ENCODE results near the gene ITGB2.
"Not testable (repeated sequence)": the region's sequence is repeated elsewhere in the genome, so short reads cannot be mapped to it uniquely, and the experiment has no call there.

The ITGB2 gene

DNA sequence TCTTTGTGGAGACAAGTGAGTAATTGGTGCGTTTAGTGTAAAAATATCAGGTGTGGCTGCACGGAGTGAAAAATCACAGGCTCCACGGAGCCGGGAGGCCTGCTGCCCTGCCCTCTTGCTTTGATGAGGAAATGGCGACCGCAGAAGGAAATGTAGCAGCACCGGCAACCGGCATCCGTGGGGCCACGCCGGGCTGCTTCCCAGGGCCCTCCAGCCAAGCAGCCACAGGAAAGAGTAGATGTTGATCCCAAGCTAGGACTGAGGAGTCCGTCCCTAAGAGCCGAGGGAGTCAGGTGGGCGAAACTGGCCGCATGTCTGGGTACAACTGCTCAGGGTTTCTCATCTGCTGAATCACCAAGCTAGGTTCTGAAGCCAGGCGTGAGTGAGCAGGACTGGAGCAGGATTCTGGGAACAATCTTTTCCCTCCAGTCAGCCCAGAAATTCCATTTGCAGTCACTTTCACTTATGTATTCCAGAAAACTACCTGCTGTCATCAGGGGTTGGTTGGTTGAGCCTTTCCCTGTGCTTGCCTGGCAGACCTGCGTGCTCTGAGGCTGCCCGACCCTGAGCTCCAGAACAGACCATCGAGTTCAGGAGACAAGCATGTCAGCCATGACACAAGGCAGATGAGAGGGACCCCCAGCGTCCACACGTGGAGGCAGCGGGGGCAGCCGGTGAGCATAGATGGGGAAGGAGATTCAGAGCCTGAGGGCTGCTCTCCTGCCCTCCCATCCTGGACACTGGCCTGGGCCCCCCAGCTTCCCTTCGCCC lies 5.8 kb upstream of the ITGB2 start:
- DNase-seq (ENCODE audit: low spot score): no peak

DNA sequence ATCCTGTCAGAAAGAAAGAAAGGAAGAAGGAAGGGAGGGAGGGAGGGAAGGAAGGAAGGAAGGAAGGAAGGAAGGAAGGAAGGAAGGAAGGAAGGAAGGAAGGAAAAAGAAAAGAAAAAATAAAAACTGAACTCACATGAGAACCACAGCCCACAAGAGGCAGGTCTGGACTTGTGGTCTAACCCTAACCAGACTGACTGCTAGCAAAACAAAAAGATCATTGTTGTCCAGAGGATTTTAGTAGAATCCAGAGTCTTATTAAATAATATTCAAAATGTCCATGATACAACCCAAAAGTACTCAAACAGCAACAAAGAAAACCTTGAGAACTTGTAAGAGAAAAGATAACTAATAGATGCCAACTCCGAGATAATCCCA lies 4.7 kb upstream of the ITGB2 start:
- no peak for DNase-seq (ENCODE audit: low spot score)

DNA sequence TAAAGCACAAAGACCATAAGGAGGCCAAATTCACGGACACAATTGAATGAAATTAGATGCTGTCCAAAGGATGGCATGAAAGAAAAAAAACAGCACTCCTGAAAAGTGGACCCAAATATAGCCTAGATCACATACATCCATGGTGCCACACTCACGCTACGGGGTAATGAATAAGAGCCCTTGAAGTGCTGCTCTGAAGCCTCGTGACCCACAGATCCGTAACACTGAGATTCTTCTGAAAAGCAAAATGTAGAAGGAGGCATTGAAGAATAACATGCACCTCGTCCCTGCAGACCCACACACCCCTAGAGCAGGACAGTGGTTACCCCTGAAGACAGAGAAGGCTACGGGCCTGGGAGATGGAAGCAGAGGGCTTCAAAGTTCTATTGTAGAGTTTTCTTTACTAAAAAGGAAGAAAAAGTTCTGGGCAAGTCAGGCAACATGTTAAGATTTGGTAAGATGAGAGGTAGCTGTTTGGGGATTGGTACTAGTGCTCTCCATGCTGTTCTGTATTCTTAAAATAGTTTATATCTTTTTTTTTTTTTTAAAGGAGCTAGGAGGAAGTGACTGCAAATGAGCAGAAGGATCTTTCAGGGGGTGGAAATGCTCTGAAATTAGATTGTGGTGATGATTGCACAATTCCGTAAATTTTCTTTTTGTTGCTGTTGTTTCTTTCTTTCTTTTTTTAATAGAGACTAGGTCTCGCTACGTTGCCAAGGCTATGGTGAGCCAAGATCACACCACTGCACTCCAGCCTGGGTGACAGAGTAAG lies 4.1 kb upstream of the ITGB2 start:
- no peak for DNase-seq (ENCODE audit: low spot score)

DNA sequence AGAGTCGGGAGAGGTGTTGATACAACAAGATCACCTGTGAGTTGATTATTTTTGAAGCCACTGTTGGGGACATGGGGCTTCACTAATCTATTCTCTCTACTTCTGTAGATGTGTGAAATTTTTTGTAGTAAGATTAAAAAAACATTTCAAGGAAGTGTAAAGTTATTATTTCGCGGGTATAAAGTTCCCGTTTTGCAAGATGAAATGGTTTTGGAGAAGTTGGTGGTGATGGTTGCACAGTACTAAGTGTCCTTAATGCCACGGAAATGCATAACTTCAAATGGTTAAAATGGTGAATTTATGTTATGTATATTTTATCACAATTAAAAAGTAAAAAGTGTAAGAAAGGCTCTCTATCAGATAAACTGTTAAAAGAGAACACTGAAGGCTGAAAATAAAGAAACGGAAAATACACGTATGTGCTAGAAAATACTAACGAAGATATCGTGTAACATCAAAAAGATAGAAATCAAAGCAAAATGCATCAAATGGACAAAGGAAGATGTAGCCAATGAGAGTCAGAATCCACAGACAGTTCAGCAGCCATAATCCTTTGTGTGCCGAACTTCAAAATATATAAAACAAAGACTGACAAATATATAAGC lies 2.9 kb upstream of the ITGB2 start:
- no peak for DNase-seq (ENCODE audit: low spot score)

DNA sequence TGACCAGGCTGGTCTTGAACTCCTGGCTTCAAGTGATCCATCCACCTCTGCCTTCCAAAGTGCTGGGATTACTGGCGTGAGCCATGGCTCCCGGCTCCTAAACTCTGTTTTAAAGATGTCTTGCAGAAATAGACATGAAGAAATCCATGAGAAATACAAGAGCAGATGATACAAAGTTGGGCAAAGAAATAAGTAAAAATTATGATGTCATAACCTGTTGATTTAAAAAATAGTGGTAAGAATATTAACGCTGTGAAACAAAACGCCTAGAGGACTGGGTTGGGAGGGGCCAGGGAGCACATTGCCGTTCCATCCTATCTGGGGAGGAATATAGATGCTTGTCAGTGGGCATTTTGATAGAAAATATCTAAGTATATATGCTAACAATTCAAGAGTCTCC lies 1.2 kb upstream of the ITGB2 start:
- no peak for DNase-seq (ENCODE audit: low spot score)

DNA sequence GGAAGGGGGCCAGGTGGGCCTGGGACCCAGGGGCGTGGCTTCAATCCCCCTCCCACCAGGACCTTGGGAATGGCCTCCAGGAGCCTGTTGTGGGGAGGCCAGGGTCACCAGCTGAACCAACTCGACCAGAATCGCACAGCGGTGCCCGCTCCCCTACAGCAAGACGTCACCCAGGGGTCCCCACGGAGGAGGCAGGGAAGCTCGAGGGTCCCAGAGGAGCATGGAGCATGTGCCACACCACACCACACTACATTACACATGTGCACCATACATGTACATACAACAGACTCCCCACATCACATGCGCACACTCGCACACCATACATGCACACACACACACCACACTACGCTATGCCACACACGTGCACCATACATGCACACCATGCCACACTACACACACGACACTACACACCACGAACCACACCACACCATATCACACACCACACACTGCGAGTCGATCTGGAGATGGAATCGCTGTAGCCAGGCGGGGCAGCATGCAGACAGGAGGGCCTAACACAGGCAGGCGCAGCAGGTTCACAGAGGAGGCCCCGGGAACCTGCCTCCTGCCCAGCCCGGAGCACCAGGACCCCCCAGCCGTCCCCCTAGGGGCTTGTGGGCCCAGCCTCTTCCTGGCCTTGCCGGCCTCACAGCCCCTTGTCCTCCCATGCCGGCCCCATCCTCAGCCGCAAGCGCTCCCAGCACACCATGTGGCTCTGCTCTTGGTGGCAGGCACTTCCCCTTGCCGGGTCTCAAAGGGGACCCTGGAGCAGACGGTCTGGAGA lies 596 bp downstream of the ITGB2 start:
- no peak for DNase-seq (ENCODE audit: low spot score)

DNA sequence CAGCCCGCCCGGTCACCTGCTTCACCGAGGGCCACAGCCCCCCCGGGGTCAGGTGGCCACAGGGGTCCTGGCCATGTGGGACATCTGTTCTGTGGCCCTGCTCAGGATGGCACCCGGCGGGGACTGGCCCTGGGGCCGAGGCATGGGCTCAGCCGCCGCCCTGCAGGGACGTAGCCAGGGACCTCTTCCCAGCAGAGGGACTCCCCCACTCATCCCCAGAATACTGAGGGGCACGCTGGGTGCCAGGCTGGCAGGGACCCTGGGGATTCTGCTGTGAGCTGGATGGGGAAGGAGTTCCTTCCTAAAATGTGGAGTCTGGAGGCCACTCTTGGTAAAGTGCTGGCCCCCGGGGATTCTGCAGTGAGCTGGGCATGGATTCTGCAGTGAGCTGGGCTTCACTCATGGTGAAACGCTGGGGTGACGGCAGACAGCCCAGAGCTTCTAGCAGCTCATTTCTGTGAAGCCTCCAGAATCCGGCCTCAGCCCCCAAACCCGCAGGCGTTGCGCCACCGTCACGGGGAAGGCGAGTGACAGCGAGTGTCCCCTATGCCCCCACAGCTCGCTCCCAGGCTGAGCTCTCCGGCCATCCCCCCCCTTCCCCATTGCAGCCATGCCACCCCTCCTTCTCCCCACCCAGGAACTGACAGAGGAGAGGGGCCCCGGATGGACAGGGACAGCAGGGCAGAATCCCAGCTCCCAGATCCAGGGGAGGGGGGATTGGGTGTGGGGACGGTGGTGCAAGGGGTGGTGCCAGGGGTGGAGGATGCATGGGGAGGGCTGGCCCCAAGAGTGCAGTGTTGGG lies 1.4 kb downstream of the ITGB2 start:
- DNase-seq (ENCODE audit: low spot score): no peak

DNA sequence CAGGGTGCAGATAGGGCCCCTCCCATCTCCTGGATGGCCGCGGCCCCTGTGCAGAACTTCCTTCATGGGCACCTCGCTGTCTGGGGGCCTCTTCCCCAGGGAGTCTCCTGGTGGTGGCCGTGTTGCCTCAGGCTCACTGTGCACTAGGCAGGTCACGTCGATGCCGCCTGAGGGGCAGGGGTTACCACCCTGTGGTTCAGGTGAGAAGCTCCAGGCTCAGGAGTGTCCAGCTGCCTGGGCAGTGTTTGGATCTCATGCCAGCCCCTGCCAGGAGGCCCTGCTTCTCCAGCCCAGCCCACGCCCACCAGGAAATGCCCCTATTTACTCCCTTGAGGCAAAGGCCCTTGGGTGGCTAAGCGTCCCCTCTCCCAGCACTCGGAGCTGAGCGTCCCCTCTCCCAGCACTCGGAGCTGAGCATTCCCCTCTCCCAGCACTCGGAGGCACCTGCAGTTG lies 2.1 kb downstream of the ITGB2 start:
- DNase-seq (ENCODE audit: low spot score): no peak

DNA sequence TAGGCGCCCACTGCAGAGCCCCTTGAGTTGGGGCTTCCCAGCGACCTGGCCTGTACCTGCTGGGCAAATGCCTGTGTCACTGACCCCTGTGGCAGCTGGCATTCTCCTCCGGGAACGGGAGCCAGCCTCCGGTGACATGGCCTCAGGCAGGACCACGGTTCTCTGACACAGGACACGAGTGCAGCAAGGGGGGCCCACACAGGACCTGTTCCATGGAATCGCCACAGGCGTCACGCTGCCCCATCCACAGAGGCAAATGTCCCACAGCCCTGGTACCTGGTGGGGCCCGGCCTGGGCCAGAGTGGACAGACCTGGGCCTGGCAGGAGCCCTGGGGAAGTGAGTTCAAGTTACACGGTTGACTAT lies 2.6 kb downstream of the ITGB2 start:
- DNase-seq (ENCODE audit: low spot score): no peak

DNA sequence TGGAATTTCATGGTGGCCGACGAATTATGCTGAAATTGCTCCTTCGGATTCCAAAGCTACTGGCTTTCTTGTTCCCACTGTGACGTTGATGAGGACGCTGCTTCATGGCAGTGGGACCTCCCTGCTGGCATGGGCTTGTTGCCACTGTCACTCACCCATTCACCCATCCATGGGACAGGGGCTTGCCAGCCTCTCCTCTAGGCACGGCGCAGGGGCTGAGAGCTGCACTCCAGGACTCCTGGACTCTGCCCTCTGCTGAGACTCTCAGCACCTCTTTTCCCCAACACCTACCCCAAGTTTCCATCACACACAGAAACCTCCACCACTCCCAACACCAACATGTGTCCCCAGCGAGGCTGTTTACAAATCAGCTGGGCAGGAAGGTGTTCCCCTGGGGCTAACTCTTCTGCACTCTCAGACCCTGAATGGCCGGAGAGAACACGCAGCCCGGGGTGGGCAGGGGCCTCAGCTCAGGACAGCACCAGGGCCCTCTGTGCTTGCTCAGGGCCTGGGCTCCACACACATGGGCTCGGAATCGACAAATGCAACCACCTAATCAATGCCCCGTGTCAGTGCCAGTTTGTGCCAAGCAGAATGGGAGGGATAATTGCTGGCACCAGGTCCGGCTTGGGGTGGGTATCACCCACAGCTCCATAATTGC lies 3.1 kb downstream of the ITGB2 start:
- no peak for DNase-seq (ENCODE audit: low spot score)

DNA sequence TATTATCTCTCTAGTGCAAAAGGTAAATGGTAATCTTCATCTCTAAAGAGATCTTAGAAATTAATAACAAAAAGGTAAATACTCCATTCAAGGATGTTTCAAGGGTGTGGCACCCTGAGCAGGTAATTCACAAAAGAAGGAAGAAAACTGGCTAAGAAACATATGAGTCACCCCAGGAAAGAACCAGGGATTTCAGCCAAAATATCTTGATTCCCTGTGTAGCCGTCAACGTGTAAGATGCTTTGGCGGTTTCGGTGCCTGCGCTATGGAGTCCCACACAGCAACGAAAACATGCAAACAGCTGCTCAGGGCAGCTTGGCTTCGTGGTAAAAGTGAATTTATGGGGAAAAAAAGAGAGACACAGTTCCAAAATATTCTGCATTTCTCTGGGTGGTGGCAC lies 3.7 kb downstream of the ITGB2 start:
- DNase-seq (ENCODE audit: low spot score): peak; percentile 36

DNA sequence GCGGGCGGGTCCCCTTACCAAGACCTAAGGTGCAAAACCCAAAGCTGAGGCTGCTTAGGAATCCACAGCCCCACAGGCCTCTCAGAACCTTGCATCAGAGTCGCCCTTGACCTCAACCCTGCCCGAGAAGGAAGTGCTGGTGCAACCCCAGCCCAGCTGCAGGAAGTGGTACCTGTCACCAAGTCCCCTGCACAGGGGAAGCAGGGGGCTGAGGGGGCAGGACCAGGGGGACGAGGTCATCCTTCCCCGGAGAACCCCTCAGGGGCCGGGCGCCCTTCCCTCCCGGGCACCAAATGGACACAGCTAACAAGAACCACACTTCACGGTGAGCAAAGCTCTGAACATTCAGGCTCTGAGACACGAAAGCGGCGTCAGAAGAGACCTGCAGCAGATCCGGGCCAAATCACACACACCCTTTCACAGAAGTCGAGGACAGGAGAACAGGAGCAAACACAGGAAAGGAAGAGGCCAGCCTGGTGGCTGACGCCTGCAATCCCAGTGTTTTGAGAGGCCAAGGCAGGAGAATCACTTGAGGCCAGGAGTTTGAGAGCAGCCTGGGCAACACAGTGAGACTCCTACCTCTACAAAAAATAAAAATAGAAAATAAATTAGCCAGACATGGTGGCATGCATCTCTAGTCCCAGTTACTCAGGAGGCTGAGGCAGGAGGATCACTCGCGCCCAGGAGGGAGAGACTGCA lies 6.4 kb downstream of the ITGB2 start:
- no peak for DNase-seq (ENCODE audit: low spot score)

DNA sequence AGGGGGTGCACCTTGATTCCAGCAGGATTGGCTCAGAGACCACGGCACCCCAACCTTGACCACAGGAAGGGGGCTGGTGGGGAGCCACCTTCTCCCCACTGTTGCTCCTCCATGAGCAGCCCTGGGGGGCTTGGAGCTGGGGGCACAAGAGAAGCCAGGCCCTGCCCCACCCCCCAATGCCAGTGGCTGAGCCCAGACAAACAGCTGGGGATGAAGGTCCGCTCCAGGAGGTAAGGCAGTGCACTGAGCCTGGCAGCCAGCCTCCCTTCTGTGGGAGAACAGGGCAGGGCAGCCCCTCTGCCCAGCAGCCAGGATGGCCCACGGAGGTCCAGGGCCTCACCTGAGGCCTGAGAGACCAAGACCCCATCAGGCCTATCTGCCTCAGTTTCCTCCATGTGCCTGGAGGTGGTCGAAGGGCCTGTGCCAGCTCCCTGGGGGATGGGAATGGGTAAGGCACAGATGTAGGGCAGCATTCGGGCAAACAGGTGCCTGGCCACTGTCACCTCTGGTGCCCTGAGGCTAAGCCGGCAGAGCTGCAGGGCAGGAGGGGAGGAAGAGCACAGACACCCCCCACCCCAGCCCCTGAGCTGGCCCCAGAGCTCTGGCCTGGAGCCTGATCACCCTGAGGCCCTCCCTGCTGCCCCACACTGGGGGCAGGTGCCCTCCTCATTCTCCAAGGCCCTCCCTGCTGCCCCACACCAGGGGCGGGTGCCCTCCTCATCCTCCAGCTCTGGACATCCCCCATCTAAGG lies 7.1 kb downstream of the ITGB2 start:
- DNase-seq (ENCODE audit: low spot score): no peak

DNA sequence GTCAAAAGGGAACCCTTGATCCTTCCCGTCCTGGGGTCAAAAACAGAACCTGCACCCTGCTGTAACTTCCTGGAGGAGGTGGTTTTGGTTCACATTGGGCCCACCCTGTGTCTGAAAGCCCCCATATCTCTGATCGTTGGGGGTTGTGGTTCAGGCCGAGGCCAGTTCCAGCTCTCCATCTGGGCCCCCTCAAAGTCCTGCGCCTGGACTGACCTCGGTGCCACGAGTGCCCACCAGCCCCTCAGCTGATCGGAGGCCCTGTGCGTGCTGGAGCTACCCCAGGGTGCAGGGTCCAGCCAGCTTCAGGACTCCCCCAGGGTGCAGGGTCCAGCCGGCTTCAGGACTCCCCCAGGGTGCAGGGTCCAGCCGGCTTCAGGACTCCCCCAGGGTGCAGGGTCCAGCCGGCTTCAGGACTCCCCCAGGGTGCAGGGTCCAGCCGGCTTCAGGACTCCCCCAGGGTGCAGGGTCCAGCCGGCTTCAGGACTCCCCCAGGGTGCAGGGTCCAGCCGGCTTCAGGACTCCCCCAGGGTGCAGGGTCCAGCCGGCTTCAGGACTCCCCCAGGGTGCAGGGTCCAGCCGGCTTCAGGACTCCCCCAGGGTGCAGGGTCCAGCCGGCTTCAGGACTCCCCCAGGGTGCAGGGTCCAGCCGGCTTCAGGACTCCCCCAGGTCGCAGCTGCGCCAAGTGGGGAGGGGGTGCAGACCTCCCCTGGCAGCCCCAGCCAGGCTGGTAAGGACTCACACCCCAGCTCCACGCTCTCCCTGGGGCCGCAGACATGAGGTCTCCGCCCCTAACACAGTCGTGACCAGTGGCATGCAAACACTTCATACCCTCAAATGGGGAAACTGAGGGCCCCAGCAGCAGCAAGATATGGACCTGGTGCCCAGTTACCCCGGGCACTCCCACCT lies 7.9 kb downstream of the ITGB2 start:
- DNase-seq (ENCODE audit: low spot score): not testable (repeated sequence)

DNA sequence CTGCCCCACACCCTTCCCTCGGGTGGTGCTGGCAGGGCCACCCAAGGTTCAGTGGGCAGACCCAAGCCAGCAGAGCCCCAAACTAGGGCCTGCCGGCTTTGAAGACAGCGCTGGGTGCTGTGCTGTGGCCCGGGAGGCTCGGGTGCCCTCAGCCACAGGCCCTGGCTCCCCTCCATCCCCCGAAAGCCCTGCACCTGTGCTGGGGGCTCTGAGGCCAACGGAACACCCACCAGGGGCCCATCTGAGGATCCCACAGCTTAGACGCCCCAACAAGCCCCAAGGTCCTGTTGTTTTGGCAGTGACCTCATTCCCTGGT lies 8.6 kb downstream of the ITGB2 start:
- DNase-seq (ENCODE audit: low spot score): no peak

DNA sequence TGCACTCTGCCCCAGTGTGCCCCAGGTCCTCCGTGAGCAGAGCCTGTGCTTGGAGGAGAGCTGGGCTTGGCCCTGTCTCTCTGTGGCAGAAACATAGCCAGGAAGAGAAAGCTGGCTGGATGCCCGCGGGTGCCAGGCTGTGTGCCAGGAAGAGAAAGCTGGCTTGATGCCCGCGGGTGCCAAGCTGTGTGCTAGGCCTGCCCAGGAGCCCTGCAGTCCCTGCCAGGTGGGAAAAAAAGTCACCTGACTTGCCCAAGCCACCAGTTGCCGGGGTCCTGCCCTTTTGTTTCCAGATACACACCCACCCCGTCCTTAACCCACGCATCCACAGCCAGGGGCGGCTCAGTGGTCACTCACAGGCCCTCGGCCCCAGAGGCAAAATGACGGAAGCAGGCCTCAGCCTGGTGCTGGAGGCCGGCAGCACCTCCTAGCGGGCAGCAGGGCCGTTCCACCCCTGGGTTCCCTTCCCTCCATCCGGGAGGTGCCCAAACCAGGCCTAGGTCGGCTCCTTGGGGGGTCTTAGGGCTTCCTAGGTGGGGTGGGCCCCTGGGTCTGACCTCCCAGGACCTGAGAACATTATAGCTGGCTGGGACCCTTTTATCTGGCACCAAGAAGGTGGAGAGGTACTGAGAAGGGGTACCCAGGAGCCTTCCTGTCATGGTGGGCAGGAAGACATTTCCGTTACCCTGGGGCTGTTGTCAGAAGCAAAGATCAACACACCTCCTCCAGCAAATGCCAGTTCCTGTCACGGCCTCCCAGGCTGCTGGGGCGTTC lies 9.1 kb downstream of the ITGB2 start:
- peak; percentile 39 for DNase-seq (ENCODE audit: low spot score)

DNA sequence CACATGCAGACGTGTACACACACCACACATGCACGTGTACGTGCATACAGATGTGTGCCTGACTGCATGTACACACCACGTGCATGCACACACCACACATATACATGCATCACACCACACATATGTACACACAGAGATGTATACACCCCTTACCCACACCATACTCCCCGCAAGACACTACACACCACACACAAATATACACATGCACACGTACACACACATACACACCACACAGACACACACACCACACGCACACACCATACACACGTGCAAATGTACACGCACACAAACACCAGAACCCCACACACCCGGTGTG lies 9.7 kb downstream of the ITGB2 start:
- DNase-seq (ENCODE audit: low spot score): no peak

All from LoVo (cell line).